ENCODE measurements around the gene UBTD1.

DNA sequence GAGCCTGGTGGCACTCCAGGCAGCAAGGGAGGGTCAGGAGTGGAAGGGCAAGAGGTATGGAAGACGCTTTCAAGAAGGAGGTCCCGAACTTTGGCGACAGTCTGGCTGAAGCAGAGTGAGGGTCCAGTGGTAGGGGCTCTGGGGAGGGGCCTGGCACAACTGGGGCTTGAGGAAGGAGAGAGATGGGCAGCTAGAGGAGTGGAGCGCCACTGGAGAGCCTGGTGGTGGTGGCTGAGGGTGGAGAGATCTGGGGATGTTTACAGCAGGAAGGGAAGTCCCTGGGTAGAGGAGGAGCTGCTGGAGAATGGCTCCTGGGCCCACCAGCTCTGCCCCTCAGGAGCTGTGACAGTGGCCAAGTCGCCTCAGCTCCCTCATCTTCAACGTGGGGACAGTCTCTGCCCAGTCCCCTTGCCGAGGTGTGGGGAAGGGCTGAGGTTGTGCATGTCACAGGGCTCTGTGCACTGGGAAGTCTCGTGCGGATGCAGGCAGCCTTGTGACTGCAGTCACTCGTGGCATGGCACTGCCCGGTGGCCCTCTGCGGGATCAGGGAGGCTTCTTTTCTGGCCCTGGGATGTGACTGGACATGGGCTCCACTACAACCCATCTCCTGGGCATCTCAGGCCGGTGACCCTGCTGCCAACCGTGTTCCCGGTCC lies 18.5 kb downstream of the UBTD1 start:
- TF ChIP-seq POLR2AphosphoS5 (IDR thresholded peaks at IDR 0.05) = no peak
- TF ChIP-seq, protein P1, sequence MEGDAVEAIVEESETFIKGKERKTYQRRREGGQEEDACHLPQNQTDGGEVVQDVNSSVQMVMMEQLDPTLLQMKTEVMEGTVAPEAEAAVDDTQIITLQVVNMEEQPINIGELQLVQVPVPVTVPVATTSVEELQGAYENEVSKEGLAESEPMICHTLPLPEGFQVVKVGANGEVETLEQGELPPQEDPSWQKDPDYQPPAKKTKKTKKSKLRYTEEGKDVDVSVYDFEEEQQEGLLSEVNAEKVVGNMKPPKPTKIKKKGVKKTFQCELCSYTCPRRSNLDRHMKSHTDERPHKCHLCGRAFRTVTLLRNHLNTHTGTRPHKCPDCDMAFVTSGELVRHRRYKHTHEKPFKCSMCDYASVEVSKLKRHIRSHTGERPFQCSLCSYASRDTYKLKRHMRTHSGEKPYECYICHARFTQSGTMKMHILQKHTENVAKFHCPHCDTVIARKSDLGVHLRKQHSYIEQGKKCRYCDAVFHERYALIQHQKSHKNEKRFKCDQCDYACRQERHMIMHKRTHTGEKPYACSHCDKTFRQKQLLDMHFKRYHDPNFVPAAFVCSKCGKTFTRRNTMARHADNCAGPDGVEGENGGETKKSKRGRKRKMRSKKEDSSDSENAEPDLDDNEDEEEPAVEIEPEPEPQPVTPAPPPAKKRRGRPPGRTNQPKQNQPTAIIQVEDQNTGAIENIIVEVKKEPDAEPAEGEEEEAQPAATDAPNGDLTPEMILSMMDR (IDR thresholded peaks at IDR 0.05) = no peak
- no peak for TF ChIP-seq POLR2A (IDR thresholded peaks at IDR 0.05)
- TF ChIP-seq EP300 (IDR thresholded peaks at IDR 0.05) = no peak
